Neural cell (in vitro differentiated cells): Measurements from ENCODE around the gene TRERF1. TPM values are rescaled to one million over a fixed set of nuclear protein-coding genes. Genes with fewer than 3 reads are reported as not detected.

ENCODE experiments used
- H2AFZ ChIP-seq: fragments of 200-600, 300-800 bp; sonication (generic), shearing (Covaris generic); 2 replicates; pipeline ENCODE4 v1.6.0; 2014; ENCODE audit warnings: low read depth, mild to moderate bottlenecking, antibody characterized with exemption, low read length, moderate library complexity
- H3F3A ChIP-seq: fragments of 200-600 bp; shearing (Covaris generic); 2 replicates; pipeline ENCODE4 v1.6.1; 2016; ENCODE audit warnings: mild to moderate bottlenecking, moderate library complexity, mixed read lengths, antibody characterized with exemption, low read length; ENCODE audit not compliant: insufficient read depth, poor library complexity, severe bottlenecking
- H3K27ac ChIP-seq: fragments of 200-600, 300-800 bp; sonication (generic), shearing (Covaris generic); 2 replicates; pipeline ENCODE4 v1.5.1; 2014; ENCODE audit warnings: mild to moderate bottlenecking, low read length, moderate library complexity
- H3K27me3 ChIP-seq: fragments of 300-800, 200-600 bp; sonication (generic), shearing (Covaris generic); 2 replicates; pipeline ENCODE4 v1.6.0; 2014; ENCODE audit warnings: mild to moderate bottlenecking, low read depth, low read length, moderate library complexity; ENCODE audit not compliant: insufficient read depth
- H3K36me3 ChIP-seq: fragments of 300-800, 200-600 bp; sonication (generic), shearing (Covaris generic); 2 replicates; pipeline ENCODE4 v1.5.1; 2014; ENCODE audit warnings: mild to moderate bottlenecking, antibody characterized with exemption, low read length, moderate library complexity; ENCODE audit not compliant: insufficient read depth
- H3K4me2 ChIP-seq: fragments of 300-800, 200-600 bp; sonication (generic), shearing (Covaris generic); 2 replicates; pipeline ENCODE4 v1.6.0; 2014; ENCODE audit warnings: mild to moderate bottlenecking, low read length
- H3K4me3 ChIP-seq: fragments of 300-800, 200-600 bp; sonication (generic), shearing (Covaris generic); 2 replicates; pipeline ENCODE4 v1.5.1; 2014; ENCODE audit warnings: mild to moderate bottlenecking, low read length, moderate library complexity
- H3K79me2 ChIP-seq: fragments of 200-600 bp; shearing (Covaris generic); replicated peaks from 2 replicates; pipeline ENCODE4 v1.6.0; 2014; ENCODE audit warnings: mild to moderate bottlenecking, low read length, moderate library complexity; ENCODE audit not compliant: insufficient read depth
- H3K9ac ChIP-seq: fragments of 300-800, 200-600 bp; sonication (generic), shearing (Covaris generic); 2 replicates; pipeline ENCODE4 v1.6.1; 2016; ENCODE audit warnings: mild to moderate bottlenecking, low read length, mixed read lengths
- H3K9me2 ChIP-seq: fragments of 200-600 bp; shearing (Covaris generic); 2 replicates; pipeline ENCODE4 v1.6.1; 2016; ENCODE audit warnings: mild to moderate bottlenecking, low read length, mixed read lengths; ENCODE audit not compliant: insufficient read depth
- H3K9me3 ChIP-seq: fragments of 200-600, 300-800 bp; sonication (generic), shearing (Covaris generic); 2 replicates; pipeline ENCODE4 v1.6.1; 2016; ENCODE audit warnings: mild to moderate bottlenecking, mixed run types, low read length, moderate library complexity, mixed read lengths
- H4K20me1 ChIP-seq: fragments of 200-600 bp; shearing (Covaris generic); 2 replicates; pipeline ENCODE4 v1.6.1; 2016; ENCODE audit warnings: mild to moderate bottlenecking, mixed run types; ENCODE audit not compliant: insufficient read depth
- EP300 ChIP-seq: fragments of 450-650 bp; conservative IDR thresholded peaks from 2 replicates; pipeline ENCODE4 v1.6.1; 2014; ENCODE audit warnings: antibody characterized with exemption, mild to moderate bottlenecking, moderate library complexity; ENCODE audit not compliant: poor library complexity, severe bottlenecking
- EZH2 ChIP-seq: fragments of 200-600, 300-800 bp; shearing (Covaris generic), sonication (generic); IDR thresholded peaks from 2 replicates; pipeline ENCODE4 v1.6.1; 2014; ENCODE audit warnings: antibody characterized with exemption, low read length, borderline replicate concordance, mild to moderate bottlenecking; ENCODE audit not compliant: insufficient read depth, poor library complexity, severe bottlenecking
- MXI1 ChIP-seq: fragments of 450-650 bp; conservative IDR thresholded peaks from 2 replicates; pipeline ENCODE4 v1.6.1; 2014; ENCODE audit warnings: antibody characterized with exemption, mild to moderate bottlenecking; ENCODE audit not compliant: poor library complexity, severe bottlenecking
- POLR2AphosphoS5 ChIP-seq: IDR thresholded peaks from 2 replicates; pipeline ENCODE4 v1.6.1; 2012
- RAD21 ChIP-seq: fragments of 450-650 bp; conservative IDR thresholded peaks from 2 replicates; pipeline ENCODE4 v1.6.1; 2014; ENCODE audit warnings: antibody characterized with exemption, mild to moderate bottlenecking, moderate library complexity
- REST ChIP-seq: IDR thresholded peaks from 2 replicates; pipeline ENCODE4 v1.6.1; 2012; ENCODE audit warnings: borderline replicate concordance
- SMC3 ChIP-seq: fragments of 450-650 bp; conservative IDR thresholded peaks from 2 replicates; pipeline ENCODE4 v1.6.1; 2014; ENCODE audit warnings: antibody characterized with exemption, mild to moderate bottlenecking, moderate library complexity; ENCODE audit not compliant: poor library complexity
- TAF1 ChIP-seq: IDR thresholded peaks from 2 replicates; pipeline ENCODE4 v1.6.1; 2012; ENCODE audit warnings: low read depth
- polyA plus RNA-seq: library from polyadenylated mRNA; depleted of rRNA; stranded (reverse); fragments of >200 nt; gene quantifications from 2 replicates; pipeline ENCODE4 v1.2.3, GENCODE V29; 2014
- TF ChIP-seq, protein P1 (sequence below): fragments of 450-650 bp; IDR thresholded peaks from 2 replicates; pipeline ENCODE4 v1.5.1; 2014; ENCODE audit warnings: antibody characterized with exemption, mild to moderate bottlenecking, moderate library complexity; ENCODE audit not compliant: poor library complexity, severe bottlenecking

TRERF1 gene
- polyA plus RNA-seq, 1 donor from 2014 or later: 4.5 TPM

GRCh38 chr6:42450477-42451332, 1.0 kb downstream of the TRERF1 start:
- no peaks in the 10 kb centered on the region for H3K9me2 ChIP-seq
- peak overlapping the region; percentile 100 for H3K27ac ChIP-seq
- H3K27me3 ChIP-seq: no peaks in the 10 kb centered on the region
- peak overlapping the region; percentile 93 for H3K4me2 ChIP-seq
- H3K9me3 ChIP-seq: no peaks in the 10 kb centered on the region
- H3K36me3 ChIP-seq: no peaks in the 10 kb centered on the region
- peaks cover 16% of the 10 kb centered on the region for H3F3A ChIP-seq
- peak overlapping the region; percentile 89 for H2AFZ ChIP-seq
- H4K20me1 ChIP-seq: no peaks in the 10 kb centered on the region
- H3K79me2 ChIP-seq: peaks cover 43% of the 10 kb centered on the region
- H3K9ac ChIP-seq: peak overlapping the region; percentile 100
- TF ChIP-seq EP300 (no peak), MXI1 (peak; percentile 46)
- H3K4me3 ChIP-seq: peak overlapping the region; percentile 94

DNA sequence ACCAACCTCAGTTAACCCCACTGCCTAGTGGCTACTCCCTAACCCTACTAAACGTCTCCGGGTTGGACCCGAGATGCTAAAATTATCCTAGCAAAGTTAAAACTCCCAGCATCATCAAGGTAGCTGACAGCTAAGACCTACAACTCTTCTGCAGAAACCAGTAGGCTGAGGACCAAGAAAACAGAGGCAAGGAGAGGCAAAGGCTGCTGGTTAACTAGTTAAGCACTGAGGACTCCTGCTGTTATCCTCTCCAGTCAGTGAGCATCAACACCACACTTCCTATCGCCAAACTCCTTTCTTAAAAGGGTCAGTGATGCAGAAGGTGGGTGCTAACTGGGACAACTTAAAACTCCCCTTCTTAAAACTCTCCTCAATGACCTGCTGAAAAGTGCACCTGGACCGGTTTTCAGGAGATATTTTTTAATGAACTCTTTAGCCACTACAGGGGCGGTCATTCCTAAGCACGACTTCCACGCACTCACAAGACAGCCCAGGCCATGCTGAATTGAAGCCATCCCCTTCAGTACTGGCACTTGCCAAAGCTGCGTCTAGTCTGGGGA, 1.7 kb downstream of the TRERF1 start:
- Histone ChIP-seq H3K9ac (peak overlapping the region; percentile 100), H3K4me3 (peak overlapping the region; percentile 94), H3K9me3 (no peaks in the 10 kb centered on the region), H3K4me2 (peak overlapping the region; percentile 93), H3K36me3 (no peaks in the 10 kb centered on the region), H2AFZ (no peak overlapping the region), H4K20me1 (no peaks in the 10 kb centered on the region), H3K79me2 (peaks cover 49% of the 10 kb centered on the region), H3K9me2 (no peaks in the 10 kb centered on the region), H3K27ac (peak overlapping the region; percentile 100), H3F3A (peaks cover 14% of the 10 kb centered on the region), H3K27me3 (no peaks in the 10 kb centered on the region)
- TF ChIP-seq, protein P1, sequence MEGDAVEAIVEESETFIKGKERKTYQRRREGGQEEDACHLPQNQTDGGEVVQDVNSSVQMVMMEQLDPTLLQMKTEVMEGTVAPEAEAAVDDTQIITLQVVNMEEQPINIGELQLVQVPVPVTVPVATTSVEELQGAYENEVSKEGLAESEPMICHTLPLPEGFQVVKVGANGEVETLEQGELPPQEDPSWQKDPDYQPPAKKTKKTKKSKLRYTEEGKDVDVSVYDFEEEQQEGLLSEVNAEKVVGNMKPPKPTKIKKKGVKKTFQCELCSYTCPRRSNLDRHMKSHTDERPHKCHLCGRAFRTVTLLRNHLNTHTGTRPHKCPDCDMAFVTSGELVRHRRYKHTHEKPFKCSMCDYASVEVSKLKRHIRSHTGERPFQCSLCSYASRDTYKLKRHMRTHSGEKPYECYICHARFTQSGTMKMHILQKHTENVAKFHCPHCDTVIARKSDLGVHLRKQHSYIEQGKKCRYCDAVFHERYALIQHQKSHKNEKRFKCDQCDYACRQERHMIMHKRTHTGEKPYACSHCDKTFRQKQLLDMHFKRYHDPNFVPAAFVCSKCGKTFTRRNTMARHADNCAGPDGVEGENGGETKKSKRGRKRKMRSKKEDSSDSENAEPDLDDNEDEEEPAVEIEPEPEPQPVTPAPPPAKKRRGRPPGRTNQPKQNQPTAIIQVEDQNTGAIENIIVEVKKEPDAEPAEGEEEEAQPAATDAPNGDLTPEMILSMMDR: no peak
- no peak for TF ChIP-seq TAF1

DNA sequence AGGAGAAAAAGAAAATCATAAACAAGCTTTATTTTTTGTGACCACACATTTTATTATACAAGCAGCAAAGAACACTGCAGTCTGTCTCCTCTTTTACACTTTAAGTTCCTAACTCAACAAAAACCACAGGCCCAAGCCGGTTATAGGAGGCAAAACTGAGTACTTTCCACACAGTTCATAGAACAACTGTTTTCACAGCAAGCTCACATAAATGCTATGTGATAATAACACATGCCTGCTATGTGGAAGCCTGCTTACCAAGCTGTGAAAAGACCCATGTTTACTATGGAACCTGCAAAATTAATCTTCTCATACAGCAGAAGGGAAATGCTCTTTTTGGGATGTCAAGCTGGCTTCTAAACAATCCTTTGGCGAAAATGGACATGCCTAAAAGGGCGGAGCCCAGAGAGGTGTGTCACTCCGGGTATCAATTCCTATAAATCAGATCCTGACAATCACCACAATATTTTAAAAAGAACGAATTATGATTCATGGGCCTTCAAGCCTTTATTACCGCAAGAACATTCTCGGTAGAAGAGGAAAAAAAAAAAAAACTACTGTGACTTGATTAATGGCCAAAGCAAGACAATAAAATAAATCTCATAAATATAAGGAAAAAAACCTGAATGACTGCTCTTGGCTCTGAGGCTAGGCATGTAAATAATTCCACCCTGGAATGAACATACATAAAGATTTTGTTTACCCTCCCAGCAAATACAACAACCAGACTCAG, 2.6 kb downstream of the TRERF1 start:
- Histone ChIP-seq H3K27me3 (no peaks in the 10 kb centered on the region), H3K4me2 (peak overlapping the region; percentile 93), H3K79me2 (peaks cover 57% of the 10 kb centered on the region), H3K9me3 (no peaks in the 10 kb centered on the region), H3K27ac (peak overlapping the region; percentile 9), H3F3A (peaks cover 13% of the 10 kb centered on the region), H3K4me3 (peak overlapping the region; percentile 94), H3K9me2 (no peaks in the 10 kb centered on the region), H3K36me3 (no peaks in the 10 kb centered on the region), H3K9ac (peak overlapping the region; percentile 100), H2AFZ (no peak overlapping the region), H4K20me1 (no peaks in the 10 kb centered on the region)
- no peak for TF ChIP-seq TAF1
- no peak for TF ChIP-seq EP300
- TF ChIP-seq REST: no peak
- TF ChIP-seq EZH2: no peak
- TF ChIP-seq RAD21: no peak
- TF ChIP-seq MXI1: no peak
- no peak for TF ChIP-seq SMC3
- TF ChIP-seq, protein P1: no peak
- no peak for TF ChIP-seq POLR2AphosphoS5
